T-cell (primary cell): ENCODE measurements around the gene SLC2A13. TPM values are rescaled to one million over a fixed set of nuclear protein-coding genes. Genes with fewer than 3 reads are reported as not detected.

Experiments
- ATAC-seq, 4 experiments: fragments of 200-7000 bp in 3 of 4; fragments of 150-1000 bp in 1 of 4; cut with Tn5 transposase; replicated peaks in 1 of 4; 1 replicate in 3 of 4; 2 replicates in 1 of 4; pipeline ENCODE4 v1.10.0; 2021; ENCODE audit warnings: moderate library complexity in 3 of 4, mild to moderate bottlenecking in 2 of 4, moderate number of reproducible peaks in 1 of 4
- CTCF ChIA-PET, 2 donors: fragments of 300-600 bp; sonication (Branson Sonifier 250); formaldehyde crosslinking; loops; one replicate each; lab custom pipeline; 2022; ENCODE audit warnings: antibody characterized with exemption in 2 of 2; lab: Charles Lee
- POLR2A ChIA-PET, 2 donors: fragments of 300-600 bp; sonication (Branson Sonifier 250); formaldehyde crosslinking; loops; one replicate each; lab custom pipeline; 2022; ENCODE audit warnings: antibody characterized with exemption in 2 of 2; lab: Charles Lee
- DNase-seq, 35 experiments: peaks; one replicate each; pipeline versions ENCODE4 v3.0.0 to v3.0.0-alpha.2; 2013 to 2023
- H3K27ac ChIP-seq: one replicate; pipeline ENCODE4 v1.5.1; 2013; ENCODE audit warnings: low read length
- H3K27me3 ChIP-seq, 2 experiments: replicated peaks in 1 of 2; 1 replicate in 1 of 2; 2 replicates in 1 of 2; pipeline versions ENCODE4 v1.6.1 to v1.7.0; 2013; ENCODE audit warnings: low read length in 1 of 2, mixed read lengths in 1 of 2; ENCODE audit not compliant: control insufficient read depth in 2 of 2, insufficient read depth in 2 of 2; ENCODE audit errors: extremely low read depth in 1 of 2
- H3K36me3 ChIP-seq, 2 donors: 1 replicate in 1 of 2; 2 replicates in 1 of 2; pipeline versions ENCODE4 v1.6.1 to v1.7.0; 2013; ENCODE audit warnings: low read length in 1 of 2; ENCODE audit not compliant: control insufficient read depth in 2 of 2, insufficient read depth in 1 of 2; ENCODE audit errors: extremely low read depth in 1 of 2
- H3K4me1 ChIP-seq, 2 experiments: 1 replicate in 1 of 2; 2 replicates in 1 of 2; pipeline versions ENCODE4 v1.6.1 to v1.7.0; 2013; ENCODE audit warnings: low read length in 2 of 2, mixed read lengths in 1 of 2; ENCODE audit not compliant: insufficient read depth in 2 of 2, control insufficient read depth in 1 of 2; ENCODE audit errors: extremely low read depth in 1 of 2
- H3K4me3 ChIP-seq, 2 donors: 1 replicate in 1 of 2; 2 replicates in 1 of 2; pipeline versions ENCODE4 v1.5.1 to v1.7.0; 2013; ENCODE audit warnings: mild to moderate bottlenecking in 2 of 2, low read length in 1 of 2, moderate library complexity in 1 of 2; ENCODE audit not compliant: control insufficient read depth in 1 of 2; ENCODE audit errors: extremely low read depth in 1 of 2
- H3K9me3 ChIP-seq: 2 replicates; pipeline ENCODE4 v1.7.0; 2013
- H3K27ac Mint-ChIP-seq, 2 donors: one replicate each; pipeline ENCODE4 v1.8.0; 2020 to 2021; ENCODE audit warnings: mild to moderate bottlenecking in 2 of 2, mixed read lengths in 2 of 2
- H3K27me3 Mint-ChIP-seq, 2 donors: one replicate each; pipeline ENCODE4 v1.8.0; 2021 to 2022; ENCODE audit warnings: mixed read lengths in 2 of 2
- H3K36me3 Mint-ChIP-seq: one replicate; pipeline ENCODE4 v1.8.0; 2021; ENCODE audit warnings: mixed read lengths
- H3K4me1 Mint-ChIP-seq, 3 donors: one replicate each; pipeline ENCODE4 v1.8.0; 2020 to 2022; ENCODE audit warnings: mixed read lengths in 3 of 3, mild to moderate bottlenecking in 1 of 3
- H3K4me3 Mint-ChIP-seq, 3 donors: one replicate each; pipeline ENCODE4 v1.8.0; 2020 to 2022; ENCODE audit warnings: mild to moderate bottlenecking in 3 of 3, mixed read lengths in 3 of 3, moderate library complexity in 3 of 3
- H3K9me3 Mint-ChIP-seq, 3 donors: one replicate each; pipeline ENCODE4 v1.8.0; 2020 to 2022; ENCODE audit warnings: mixed read lengths in 3 of 3
- WGBS: methylation state at CpG from one replicate; pipeline ENCODE4 v1.1.5; 2013; ENCODE audit warnings: missing lambda C conversion rate; ENCODE audit not compliant: insufficient coverage; 5-methylcytosine and 5-hydroxymethylcytosine counted together
- total RNA-seq, 35 experiments: library from RNA in 6 of 35; stranded (reverse) in 6 of 35; fragments of 120-200 nt in 1 of 35; gene quantifications; one replicate each; pipeline versions ENCODE4 v1.2.1 to v1.2.4 and lab custom pipeline; 2013 to 2026

Gene SLC2A13
- total RNA-seq, 5 donors from 2014 or later (not counting 1 experiment from before 2014, with no cell fraction given) = 4.2 to 6.0 (median 5.1) TPM

- H3K27ac Mint-ChIP-seq = no peak overlapping the region
- H3K4me1 Mint-ChIP-seq = no peaks in the 10 kb centered on the region
- no peaks in the 10 kb centered on the region for H3K9me3 ChIP-seq
- no peaks in the 10 kb centered on the region for H3K4me1 ChIP-seq
- POLR2A ChIA-PET = no interaction called here
- H3K27me3 ChIP-seq = no peaks in the 10 kb centered on the region
- H3K4me3 Mint-ChIP-seq = no peak overlapping the region
- H3K27ac ChIP-seq = no peak overlapping the region
- no peaks in the 10 kb centered on the region for H3K9me3 Mint-ChIP-seq
- ATAC-seq = no peak
- no peak for DNase-seq
- H3K4me3 ChIP-seq = no peak overlapping the region
- CTCF ChIA-PET = no interaction called here
- H3K36me3 ChIP-seq = no peaks in the 10 kb centered on the region
- H3K27me3 Mint-ChIP-seq = no peaks in the 10 kb centered on the region
- no CpG with 5 or more reads among the region's 2 CpGs for WGBS
- peaks cover 3% of the 10 kb centered on the region for H3K36me3 Mint-ChIP-seq
Observed at GRCh38 chr12:40045656-40046055, 60.2 kb downstream of the SLC2A13 start.

DNA sequence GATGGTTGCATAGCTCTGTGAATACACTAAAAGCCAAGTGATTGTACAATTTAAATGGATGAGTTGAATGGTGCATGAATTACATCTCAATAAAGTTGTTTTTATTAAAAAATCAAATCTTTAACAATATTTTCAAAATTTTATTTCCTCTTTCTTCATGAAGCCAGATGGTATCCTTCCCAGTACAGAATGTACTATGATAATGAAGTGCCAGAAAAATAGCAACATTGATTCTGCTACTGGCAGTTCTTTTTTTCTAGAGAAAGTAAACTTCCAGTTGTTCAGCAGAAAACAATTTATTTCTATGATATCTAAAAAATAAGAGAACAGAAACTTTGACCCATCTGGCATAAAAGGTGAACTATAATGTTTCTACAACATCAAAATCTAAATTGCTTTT, 61.5 kb downstream of the SLC2A13 start:
- Mint-ChIP-seq H3K27ac (no peak overlapping the region), H3K4me1 (no peaks in the 10 kb centered on the region), H3K36me3 (peaks cover 3% of the 10 kb centered on the region), H3K4me3 (no peak overlapping the region), H3K9me3 (no peaks in the 10 kb centered on the region), H3K27me3 (no peaks in the 10 kb centered on the region)
- H3K9me3 ChIP-seq = no peaks in the 10 kb centered on the region
- ChIA-PET POLR2A (no interaction called here), CTCF (no interaction called here)
- DNase-seq = no peak
- no peak overlapping the region for H3K27ac ChIP-seq
- H3K4me1 ChIP-seq = no peaks in the 10 kb centered on the region
- ATAC-seq = no peak
- H3K4me3 ChIP-seq = no peak overlapping the region
- no peaks in the 10 kb centered on the region for H3K36me3 ChIP-seq
- no peaks in the 10 kb centered on the region for H3K27me3 ChIP-seq

DNA sequence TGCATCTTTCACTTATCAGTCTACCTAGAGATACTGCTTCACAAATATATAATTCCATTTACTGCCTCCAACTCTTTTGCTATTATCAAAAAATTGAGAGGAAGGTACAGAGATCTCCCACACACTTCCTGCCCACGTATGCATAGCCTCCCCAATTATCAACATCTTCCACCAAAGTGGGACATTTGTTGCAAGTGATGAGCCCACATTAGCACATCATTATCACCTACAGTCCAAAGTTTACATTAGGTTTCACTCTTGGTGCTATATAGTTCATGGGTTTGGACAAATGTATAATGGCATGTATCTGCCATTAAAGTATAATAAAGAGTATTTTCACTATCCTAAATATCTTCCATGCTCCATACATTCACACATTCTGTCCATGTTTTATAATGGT, 66.3 kb downstream of the SLC2A13 start:
- no CpG with 5 or more reads among the region's 1 CpG for WGBS
- Histone ChIP-seq H3K27ac (no peak overlapping the region), H3K4me1 (no peaks in the 10 kb centered on the region), H3K27me3 (no peaks in the 10 kb centered on the region), H3K4me3 (no peak overlapping the region), H3K9me3 (no peaks in the 10 kb centered on the region), H3K36me3 (no peaks in the 10 kb centered on the region)
- Mint-ChIP-seq H3K27me3 (no peaks in the 10 kb centered on the region), H3K4me1 (no peaks in the 10 kb centered on the region), H3K4me3 (no peak overlapping the region), H3K27ac (no peak overlapping the region), H3K36me3 (peaks cover 3% of the 10 kb centered on the region), H3K9me3 (no peaks in the 10 kb centered on the region)
- ChIA-PET CTCF (interaction anchor here in 1 of 2 donors (1.0 kb wide), 1 partner anchor 22 kb away, joined by 3 read pairs; no protein-coding TSS in a partner anchor), POLR2A (no interaction called here)
- no peak for DNase-seq
- no peak for ATAC-seq

GRCh38 chr12:40038619-40039018, 67.3 kb downstream of the SLC2A13 start:
- no peak overlapping the region for H3K27ac ChIP-seq
- DNase-seq = no peak
- H3K9me3 ChIP-seq = no peaks in the 10 kb centered on the region
- no peaks in the 10 kb centered on the region for H3K4me1 ChIP-seq
- 83% methylated on average over 2 of the region's 3 CpGs for WGBS
- ChIA-PET POLR2A (interaction anchor here in 1 of 2 donors (1.0 kb wide), 1 partner anchor 27 kb away, joined by 3 read pairs; no protein-coding TSS in a partner anchor), CTCF (interaction anchor here in 1 of 2 donors (1.0 to 1.6 kb wide), 2 partner anchors 9 to 21 kb away, joined by 3 to 6 read pairs; no protein-coding TSS in a partner anchor)
- no peak for ATAC-seq
- no peaks in the 10 kb centered on the region for H3K9me3 Mint-ChIP-seq
- no peaks in the 10 kb centered on the region for H3K27me3 ChIP-seq
- H3K36me3 ChIP-seq = no peaks in the 10 kb centered on the region
- H3K4me3 Mint-ChIP-seq = no peak overlapping the region
- H3K36me3 Mint-ChIP-seq = peaks cover 3% of the 10 kb centered on the region
- no peaks in the 10 kb centered on the region for H3K27me3 Mint-ChIP-seq
- peaks cover 0 to 3% (median 0%) of the 10 kb centered on the region in 3 donors for H3K4me1 Mint-ChIP-seq
- H3K27ac Mint-ChIP-seq = no peak overlapping the region
- no peak overlapping the region for H3K4me3 ChIP-seq

DNA sequence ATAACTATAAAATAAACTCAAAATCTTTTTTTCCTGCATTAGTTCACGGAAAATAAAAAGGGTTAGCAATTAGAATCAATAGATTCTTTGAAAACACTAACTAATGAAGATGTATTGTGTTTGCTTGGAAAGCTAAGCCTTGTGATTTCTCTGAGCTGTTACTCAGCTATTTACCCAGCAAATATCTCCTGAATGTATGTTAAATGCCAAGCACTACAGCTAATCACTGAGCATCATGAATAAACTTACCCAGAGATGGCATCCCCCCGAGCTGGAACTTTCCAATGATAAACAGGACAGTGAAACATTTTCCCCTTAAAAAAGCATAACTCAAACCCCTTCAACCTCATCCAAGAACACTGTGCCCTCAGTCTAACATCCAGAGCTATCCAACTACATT, 71.2 kb downstream of the SLC2A13 start:
- no peaks in the 10 kb centered on the region for H3K9me3 Mint-ChIP-seq
- ChIA-PET CTCF (interaction anchor here (0.6 kb wide), 2 partner anchors 17 to 580 kb away, joined by 3 read pairs; no protein-coding TSS in a partner anchor), POLR2A (no interaction called here)
- Histone ChIP-seq H3K27ac (no peak overlapping the region), H3K4me1 (no peaks in the 10 kb centered on the region), H3K27me3 (no peaks in the 10 kb centered on the region), H3K9me3 (no peaks in the 10 kb centered on the region), H3K4me3 (no peak overlapping the region), H3K36me3 (no peaks in the 10 kb centered on the region)
- H3K4me3 Mint-ChIP-seq = no peak overlapping the region
- H3K4me1 Mint-ChIP-seq = peaks cover 0 to 3% (median 0%) of the 10 kb centered on the region in 3 donors
- no peaks in the 10 kb centered on the region for H3K36me3 Mint-ChIP-seq
- no peak for DNase-seq
- no peak for ATAC-seq
- no peaks in the 10 kb centered on the region for H3K27me3 Mint-ChIP-seq
- WGBS = 80% methylated on average over 1 of the region's 2 CpGs
- H3K27ac Mint-ChIP-seq = no peak overlapping the region

DNA sequence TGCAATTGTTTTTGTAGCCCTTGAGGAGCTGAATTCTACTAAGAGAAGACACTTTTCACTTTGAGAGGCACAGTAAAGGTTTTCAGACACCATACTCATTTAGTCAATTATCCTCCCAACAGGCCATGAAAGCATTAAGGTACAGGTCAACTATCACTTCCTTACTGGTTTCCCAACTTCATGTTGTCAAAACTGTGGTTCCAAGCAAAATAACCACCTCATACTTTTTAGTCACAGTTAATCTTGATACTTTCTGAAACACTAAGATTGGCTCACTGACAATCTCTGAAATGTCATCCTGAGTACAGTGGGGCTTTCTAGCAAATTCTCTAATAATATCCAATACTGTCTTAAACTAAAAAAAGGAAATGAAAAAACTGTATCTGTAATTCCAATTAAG, 71.7 kb downstream of the SLC2A13 start:
- no peak for DNase-seq
- Mint-ChIP-seq H3K4me1 (peaks cover 0 to 3% (median 0%) of the 10 kb centered on the region in 3 donors), H3K9me3 (no peaks in the 10 kb centered on the region), H3K27ac (no peak overlapping the region), H3K36me3 (no peaks in the 10 kb centered on the region), H3K27me3 (no peaks in the 10 kb centered on the region), H3K4me3 (no peak overlapping the region)
- ATAC-seq = no peak
- no peaks in the 10 kb centered on the region for H3K36me3 ChIP-seq
- ChIA-PET POLR2A (no interaction called here), CTCF (interaction anchor here in 1 of 2 donors (0.6 kb wide), 1 partner anchor 579 kb away, joined by 3 read pairs; no protein-coding TSS in a partner anchor)
- no peak overlapping the region for H3K27ac ChIP-seq
- H3K27me3 ChIP-seq = no peaks in the 10 kb centered on the region
- H3K4me1 ChIP-seq = no peaks in the 10 kb centered on the region
- H3K4me3 ChIP-seq = no peak overlapping the region
- no peaks in the 10 kb centered on the region for H3K9me3 ChIP-seq

GRCh38 chr12:40033242-40033630, 72.6 kb downstream of the SLC2A13 start:
- DNase-seq = no peak
- Histone ChIP-seq H3K36me3 (no peaks in the 10 kb centered on the region), H3K4me3 (no peak overlapping the region), H3K9me3 (no peaks in the 10 kb centered on the region), H3K27ac (no peak overlapping the region), H3K4me1 (no peaks in the 10 kb centered on the region), H3K27me3 (no peaks in the 10 kb centered on the region)
- H3K9me3 Mint-ChIP-seq = no peaks in the 10 kb centered on the region
- H3K4me1 Mint-ChIP-seq = peaks cover 0 to 3% (median 0%) of the 10 kb centered on the region in 3 donors
- ATAC-seq = no peak
- H3K27me3 Mint-ChIP-seq = no peaks in the 10 kb centered on the region
- CTCF ChIA-PET = interaction anchor here in 1 of 2 donors (1.4 kb wide), 1 partner anchor 22 kb away, joined by 3 read pairs; no protein-coding TSS in a partner anchor
- H3K27ac Mint-ChIP-seq = no peak overlapping the region
- no peaks in the 10 kb centered on the region for H3K36me3 Mint-ChIP-seq
- H3K4me3 Mint-ChIP-seq = no peak overlapping the region
- POLR2A ChIA-PET = interaction anchor here in 1 of 2 donors (0.6 kb wide), 1 partner anchor 15 kb away, joined by 4 read pairs; no protein-coding TSS in a partner anchor
